GM18861 (cell line): ENCODE results near the gene CCNK.

Source experiments
- ATAC-seq: cut with Tn5 transposase; IDR thresholded peaks from one replicate; pipeline ENCODE4 v1.9.1; 2021; ENCODE audit not compliant: unreplicated experiment

The CCNK gene

DNA sequence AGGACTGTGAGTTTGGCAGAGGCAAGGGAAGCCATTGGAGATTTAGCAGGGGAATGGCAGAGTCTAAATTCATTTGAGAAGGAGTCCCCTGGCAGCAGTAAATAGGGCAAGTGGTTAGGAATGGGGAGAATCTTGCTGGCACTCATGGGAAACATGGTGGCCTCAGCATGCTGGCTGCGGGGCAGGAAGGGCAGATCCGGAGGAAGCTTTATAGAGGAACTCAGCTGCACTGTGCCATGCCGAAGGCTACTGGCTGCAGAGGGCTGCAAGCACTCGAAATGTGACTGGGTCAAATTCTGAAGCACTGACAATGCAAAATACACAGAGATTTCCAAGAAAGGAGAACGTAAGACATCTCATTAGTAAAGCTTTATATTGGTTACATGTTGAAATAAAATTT, 23.9 kb downstream of the CCNK start:
- no peak for ATAC-seq

DNA sequence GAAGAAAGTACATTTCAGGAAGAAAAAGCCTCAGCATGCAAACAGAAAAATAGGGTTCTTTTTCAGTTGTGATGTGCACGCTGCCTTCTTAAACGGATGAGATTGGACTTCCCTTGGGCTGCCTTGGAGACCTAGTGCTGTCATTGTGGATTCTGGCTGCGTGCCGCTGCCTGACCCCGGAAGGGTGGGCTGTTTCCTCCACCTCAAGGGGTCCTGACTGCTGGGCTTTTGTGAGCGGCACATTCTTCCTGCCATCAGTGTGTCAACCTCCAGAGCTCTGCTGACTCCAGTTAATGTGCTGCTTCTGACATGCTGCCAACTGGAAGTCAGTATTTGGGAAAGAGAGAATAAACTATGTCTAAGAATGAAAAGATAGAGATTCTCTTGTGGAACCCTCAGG, 25.1 kb downstream of the CCNK start:
- no peak for ATAC-seq

DNA sequence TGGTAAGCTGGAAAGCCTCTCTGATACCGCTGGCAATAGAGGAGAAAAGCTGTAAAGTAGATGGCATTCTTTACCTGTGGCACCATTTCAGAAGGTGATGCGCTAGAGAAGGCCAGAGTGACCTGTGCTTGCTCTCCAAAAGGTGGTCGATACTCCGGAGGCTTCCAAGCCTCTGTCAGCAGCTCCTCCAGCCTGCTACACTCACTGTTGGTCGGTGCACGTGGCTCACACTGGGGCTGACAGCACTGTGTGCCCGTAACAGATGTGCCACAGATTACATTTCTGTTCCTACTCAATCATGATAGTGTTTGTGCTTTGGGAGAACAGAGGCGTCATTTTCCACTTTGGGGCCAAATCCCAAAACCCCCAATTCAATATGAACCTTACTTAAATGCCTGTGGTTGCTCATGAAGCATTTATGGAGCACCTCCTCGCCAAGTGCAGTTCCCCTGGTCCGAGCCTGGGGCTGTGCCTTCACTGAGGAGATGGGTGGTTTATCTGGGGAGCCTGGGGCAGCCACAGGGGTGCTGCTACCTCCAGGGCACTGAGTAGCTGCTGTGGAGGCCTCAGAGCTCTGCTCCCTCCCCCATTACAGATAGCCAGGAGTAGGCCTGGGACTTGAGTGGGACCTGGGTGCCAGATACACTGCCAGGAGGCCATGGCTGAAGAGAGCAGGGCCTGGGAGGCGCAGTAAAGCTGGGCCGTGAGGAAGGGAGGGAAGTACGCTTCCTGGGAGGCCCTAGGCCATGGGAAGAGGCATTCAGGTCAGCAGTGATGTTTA, 26.8 kb downstream of the CCNK start:
- ATAC-seq, result no peak

DNA sequence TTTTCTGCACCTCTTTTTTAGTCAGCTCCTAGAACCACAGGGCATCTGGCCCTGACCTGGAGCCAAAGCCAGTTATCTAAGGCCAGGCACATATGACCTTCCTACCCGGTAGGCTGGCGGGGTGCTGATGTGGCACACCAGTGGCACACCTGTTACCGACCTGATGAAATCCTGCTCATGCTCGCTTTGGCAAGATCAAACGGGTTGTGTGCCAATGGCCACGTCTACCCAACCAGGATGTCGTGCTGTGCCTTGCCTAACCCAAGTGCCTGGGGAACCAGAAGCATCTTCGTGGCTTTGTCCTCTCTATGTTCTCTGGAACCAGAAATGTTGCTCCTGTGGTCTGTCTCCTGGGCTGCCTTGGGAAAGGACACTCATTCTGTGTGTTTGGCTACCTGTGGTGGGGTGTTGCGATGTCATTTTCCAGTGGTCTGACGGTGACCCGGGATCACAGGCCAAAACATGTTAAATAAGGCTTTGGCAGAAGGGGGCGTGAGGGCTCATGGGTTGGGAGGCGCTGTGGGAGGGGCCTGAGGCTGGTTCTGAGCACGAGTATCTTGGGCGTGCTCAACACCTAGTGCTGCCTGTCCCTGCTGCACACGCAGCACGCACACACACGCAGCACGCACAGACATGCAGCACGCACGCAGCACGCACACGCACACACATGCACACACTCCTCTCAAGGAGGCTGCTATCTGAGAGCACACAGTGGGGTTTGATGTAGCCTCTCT, 27.9 kb downstream of the CCNK start:
- ATAC-seq, result no peak

DNA sequence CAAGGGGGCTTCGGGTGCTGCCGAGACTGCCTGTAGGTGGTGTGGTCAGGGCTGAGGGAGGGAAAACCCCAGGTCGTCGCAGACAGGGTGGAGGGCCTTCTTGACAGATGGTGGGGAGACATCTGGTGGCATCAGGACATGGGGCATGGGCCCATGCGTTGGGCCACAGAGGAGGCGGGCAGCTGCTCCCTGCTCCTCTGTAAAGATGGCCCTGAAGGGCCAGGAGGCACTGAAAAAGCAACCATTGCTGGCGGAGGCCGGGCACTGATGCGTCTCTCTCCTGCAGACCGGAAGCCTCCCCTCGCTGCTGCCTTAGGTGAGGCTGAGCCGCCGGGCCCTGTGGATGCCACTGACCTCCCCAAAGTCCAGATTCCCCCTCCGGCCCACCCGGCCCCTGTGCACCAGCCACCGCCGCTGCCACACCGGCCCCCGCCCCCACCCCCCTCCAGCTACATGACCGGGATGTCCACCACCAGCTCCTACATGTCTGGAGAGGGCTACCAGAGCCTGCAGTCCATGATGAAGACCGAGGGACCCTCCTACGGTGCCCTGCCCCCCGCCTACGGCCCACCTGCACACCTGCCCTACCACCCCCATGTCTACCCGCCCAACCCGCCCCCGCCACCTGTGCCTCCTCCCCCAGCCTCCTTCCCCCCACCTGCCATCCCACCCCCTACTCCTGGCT, 28.8 kb downstream of the CCNK start:
- ATAC-seq, result no peak

DNA sequence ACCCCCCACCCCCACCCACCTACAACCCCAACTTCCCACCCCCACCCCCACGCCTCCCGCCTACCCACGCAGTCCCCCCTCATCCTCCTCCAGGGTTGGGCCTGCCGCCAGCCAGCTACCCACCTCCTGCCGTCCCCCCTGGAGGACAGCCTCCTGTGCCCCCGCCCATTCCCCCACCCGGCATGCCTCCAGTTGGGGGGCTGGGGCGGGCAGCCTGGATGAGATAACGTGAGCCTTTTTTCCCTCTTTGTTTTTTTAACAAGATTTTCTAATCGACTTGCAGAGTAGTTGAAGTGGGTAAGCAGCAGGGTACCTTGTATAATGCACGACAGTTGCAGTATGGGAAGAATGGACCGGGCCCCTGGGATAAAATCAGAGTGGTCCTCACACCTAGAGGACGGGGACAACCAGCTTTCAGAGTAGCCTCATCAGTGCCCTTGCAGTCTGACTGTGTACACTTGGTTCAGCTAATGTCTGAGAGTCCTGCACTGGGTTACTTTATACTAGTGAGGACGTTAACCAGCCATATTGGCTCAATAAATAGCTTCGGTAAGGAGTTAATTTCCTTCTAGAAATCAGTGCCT, 29.4 kb downstream of the CCNK start:
- no peak for ATAC-seq

- no peak for ATAC-seq
Observed at GRCh38 chr14:99511421-99512109, 30.4 kb downstream of the CCNK start.

DNA sequence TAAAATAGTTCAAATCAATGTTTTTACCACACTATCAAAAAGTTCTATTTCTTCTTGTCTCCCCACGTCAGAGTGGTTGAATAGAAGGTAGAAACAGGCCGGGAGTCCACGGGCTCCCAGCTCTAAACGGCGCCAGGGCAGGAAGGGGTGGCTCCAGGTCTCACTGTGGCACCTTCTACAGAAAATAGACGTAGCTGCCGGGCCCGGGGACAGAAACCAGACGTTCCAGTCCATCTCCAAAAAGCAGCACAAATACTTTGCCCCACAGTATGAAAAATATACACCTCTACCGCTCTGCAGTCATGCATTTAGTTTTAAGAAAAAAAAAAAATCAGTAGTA, 30.9 kb downstream of the CCNK start:
- no peak for ATAC-seq

- ATAC-seq, result no peak
Observed at GRCh38 chr14:99512571-99513182, 31.5 kb downstream of the CCNK start.

GRCh38 chr14:99513183-99513694, 32.0 kb downstream of the CCNK start:
- ATAC-seq, result no peak

DNA sequence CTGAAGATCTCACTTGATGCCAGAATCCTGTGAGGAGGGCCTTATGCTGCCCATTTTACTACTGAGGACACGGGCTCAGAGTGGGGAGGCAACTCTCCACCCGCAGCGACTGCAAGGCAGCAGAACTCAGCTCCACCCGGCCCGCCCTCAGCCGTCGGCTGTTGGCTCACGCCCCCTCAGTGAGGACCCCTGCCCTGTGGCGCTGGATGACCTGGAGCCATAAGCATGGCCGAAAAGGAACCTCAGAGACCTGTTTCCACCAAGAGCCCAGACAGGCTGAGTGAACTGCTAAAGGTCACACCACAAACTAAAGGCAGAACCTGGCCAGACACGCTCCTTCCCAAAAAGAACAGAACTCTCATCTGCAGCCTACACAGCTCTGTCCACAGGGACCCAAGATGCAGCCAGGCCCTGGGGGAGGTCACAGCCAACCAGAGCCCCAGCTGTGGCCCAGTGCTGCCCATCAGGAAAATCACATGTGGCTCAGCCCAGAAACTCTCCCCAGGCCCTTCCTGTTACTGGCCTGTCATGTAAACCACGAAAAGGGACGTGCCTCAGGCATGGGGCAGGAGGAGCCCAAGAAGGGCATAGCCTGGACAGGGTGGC, 32.8 kb downstream of the CCNK start:
- no peak for ATAC-seq

DNA sequence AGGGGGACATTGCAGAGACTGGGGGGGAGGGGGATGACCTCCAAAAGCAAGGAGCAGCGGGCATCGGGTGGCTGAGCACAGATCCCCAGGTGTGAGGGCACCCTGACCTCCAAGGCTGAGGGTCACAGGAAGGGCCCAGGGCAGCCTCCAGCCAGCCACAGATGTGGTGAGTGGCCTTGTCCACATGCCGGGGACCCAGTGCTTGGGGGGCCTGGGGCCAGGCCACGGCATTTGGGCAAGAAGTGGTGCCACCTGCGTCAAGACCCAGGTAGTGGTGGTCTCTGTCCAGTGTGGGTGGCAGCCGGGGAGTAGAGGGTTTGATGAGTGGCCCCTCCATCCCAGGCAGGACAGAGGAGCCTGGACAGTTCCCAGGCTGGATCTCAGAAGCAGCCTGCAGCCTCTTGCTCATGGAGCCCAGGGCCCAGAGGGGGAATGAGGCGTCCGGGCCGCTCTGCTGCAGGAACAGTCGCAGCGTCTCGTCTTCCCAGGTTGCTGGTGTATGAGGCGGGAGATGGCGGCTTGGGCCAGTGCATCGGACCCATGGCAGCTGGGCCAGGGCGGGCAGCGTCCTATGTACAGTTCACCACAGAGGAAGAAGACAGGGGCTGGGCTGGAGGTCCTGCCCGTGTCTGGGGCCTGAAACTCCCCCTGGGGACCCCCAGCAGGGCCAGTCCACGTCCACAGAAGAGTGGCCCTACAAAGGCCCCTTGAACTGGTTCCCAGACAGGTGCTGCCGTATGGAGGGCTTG, 33.5 kb downstream of the CCNK start:
- ATAC-seq, result no peak

- no peak for ATAC-seq
Observed at GRCh38 chr14:99515301-99516155, 34.3 kb downstream of the CCNK start.

GRCh38 chr14:99516156-99516870, 35.1 kb downstream of the CCNK start:
- ATAC-seq, result no peak

DNA sequence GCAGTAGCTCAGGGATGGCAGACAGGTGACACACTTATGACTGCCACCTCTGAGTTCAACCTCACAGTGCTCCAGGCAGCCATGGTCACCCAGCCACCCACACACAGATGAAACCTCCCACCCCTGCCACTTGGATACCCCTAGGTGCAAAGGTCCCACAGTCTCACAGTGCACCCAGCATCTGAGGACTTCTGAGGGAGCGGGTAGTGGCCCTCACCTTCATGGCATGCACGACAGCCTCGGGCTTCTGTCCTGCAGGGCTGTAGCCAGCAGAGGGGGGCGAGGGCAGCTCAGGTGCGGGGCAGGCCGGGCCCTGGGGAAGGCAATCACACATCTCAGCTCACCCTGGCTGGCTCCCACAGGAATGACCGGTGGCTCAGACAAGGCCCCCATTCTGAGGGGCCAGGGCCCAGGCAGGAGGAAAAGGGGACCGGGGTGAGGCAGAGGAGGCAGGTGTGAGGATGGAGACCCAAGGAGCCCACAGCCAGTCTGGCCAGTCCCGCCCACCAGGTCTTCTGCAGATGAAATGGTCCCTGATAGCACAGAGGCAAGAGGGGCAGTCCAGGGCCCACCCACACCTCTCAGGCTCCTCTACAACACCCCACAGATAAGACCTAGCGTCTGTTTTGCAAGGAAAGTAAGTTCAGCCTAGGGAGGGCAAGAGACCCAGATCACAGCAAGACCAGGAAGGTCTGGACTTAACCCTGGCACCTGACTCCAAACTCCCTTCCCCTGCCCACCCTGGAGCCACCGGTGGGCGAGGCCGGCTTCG, 35.8 kb downstream of the CCNK start:
- ATAC-seq, result no peak

DNA sequence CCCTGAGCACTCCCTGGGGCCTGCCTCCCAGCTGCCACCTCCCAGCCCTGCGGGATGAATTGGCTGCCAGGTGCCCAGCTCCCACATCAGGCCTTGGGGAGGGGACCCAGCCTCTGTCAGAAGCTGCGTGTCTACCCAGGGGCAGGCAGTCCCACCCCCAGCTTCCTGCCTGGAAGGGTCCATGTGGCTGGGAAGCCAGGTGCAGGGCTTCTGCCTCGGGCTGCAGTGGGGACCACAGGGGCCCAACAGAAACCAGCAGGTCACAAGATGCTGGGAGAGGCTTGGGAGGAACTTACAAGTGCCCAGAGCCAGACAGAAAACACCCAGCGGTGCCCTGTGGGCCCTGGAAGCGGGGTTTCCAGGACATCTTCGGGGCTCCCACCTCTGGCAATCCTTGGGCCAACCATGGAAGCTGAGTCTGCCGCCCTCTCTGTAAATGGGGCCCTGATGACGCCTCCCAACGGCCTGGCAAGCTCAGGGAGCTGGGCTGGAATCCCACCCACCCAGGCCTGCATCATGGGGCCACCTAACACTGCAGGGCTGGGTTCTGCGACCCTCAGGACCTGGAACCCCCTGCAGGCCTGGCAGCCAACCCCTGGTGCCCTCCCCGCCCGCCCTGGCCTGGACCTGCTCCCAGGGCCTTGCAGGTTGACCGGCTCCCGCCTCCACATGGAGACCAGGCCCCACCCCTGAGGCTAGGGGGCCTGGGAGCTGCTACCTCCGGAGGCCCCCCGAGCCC, 36.6 kb downstream of the CCNK start:
- ATAC-seq, result no peak
